NCI-H1417 treated with DMSO at 0.1 percent for 48 hours (cell line): ENCODE results near the gene RNU1-4.
"Not testable (repeated sequence)": the region's sequence is repeated elsewhere in the genome, so short reads cannot be mapped to it uniquely, and the experiment has no call there.

ENCODE experiments used
- DNase-seq: peaks from one replicate; lab custom pipeline; 2025; lab: John Stamatoyannopoulos, UW

The RNU1-4 gene

GRCh38 chr1:16728243-16728949 lies 11.9 kb upstream of the RNU1-4 start:
- DNase-seq: not testable (repeated sequence)

GRCh38 chr1:16732254-16732896 lies 7.9 kb upstream of the RNU1-4 start:
- DNase-seq: not testable (repeated sequence)

- DNase-seq: not testable (repeated sequence)
Measured at GRCh38 chr1:16741230-16741629, 914 bp downstream of the RNU1-4 start.

GRCh38 chr1:16747660-16748059 lies 7.3 kb downstream of the RNU1-4 start:
- DNase-seq: not testable (repeated sequence)

GRCh38 chr1:16748710-16749109 lies 8.4 kb downstream of the RNU1-4 start:
- DNase-seq: not testable (repeated sequence)

GRCh38 chr1:16749910-16750888 lies 9.9 kb downstream of the RNU1-4 start:
- not testable (repeated sequence) for DNase-seq

- DNase-seq: not testable (repeated sequence)
Measured at GRCh38 chr1:16752770-16753169, 12.5 kb downstream of the RNU1-4 start.

GRCh38 chr1:16755385-16755784 lies 15.1 kb downstream of the RNU1-4 start:
- not testable (repeated sequence) for DNase-seq

- not testable (repeated sequence) for DNase-seq
Measured at GRCh38 chr1:16755932-16756331, 15.6 kb downstream of the RNU1-4 start.

- DNase-seq: not testable (repeated sequence)
Measured at GRCh38 chr1:16757574-16757973, 17.3 kb downstream of the RNU1-4 start.

GRCh38 chr1:16758060-16758459 lies 17.7 kb downstream of the RNU1-4 start:
- not testable (repeated sequence) for DNase-seq

GRCh38 chr1:16759041-16759493 lies 18.8 kb downstream of the RNU1-4 start:
- DNase-seq: not testable (repeated sequence)

- not testable (repeated sequence) for DNase-seq
Measured at GRCh38 chr1:16759650-16760455, 19.5 kb downstream of the RNU1-4 start.

GRCh38 chr1:16760456-16760765 lies 20.1 kb downstream of the RNU1-4 start:
- not testable (repeated sequence) for DNase-seq

- DNase-seq: not testable (repeated sequence)
Measured at GRCh38 chr1:16760801-16761200, 20.5 kb downstream of the RNU1-4 start.

- DNase-seq: not testable (repeated sequence)
Measured at GRCh38 chr1:16764248-16764819, 24.0 kb downstream of the RNU1-4 start.

GRCh38 chr1:16764820-16765655 lies 24.7 kb downstream of the RNU1-4 start:
- DNase-seq: not testable (repeated sequence)

- DNase-seq: not testable (repeated sequence)
Measured at GRCh38 chr1:16765731-16766605, 25.7 kb downstream of the RNU1-4 start.

- DNase-seq: not testable (repeated sequence)
Measured at GRCh38 chr1:16766689-16767256, 26.5 kb downstream of the RNU1-4 start.
